ENCODE data around the gene RAPGEF4. TPM values are rescaled to one million over a fixed set of nuclear protein-coding genes. Genes with fewer than 3 reads are reported as not detected.

Gene RAPGEF4
- total and polyA plus RNA-seq, 9 of the 15 experiments (the other 6 are each of a cell fraction or from before 2014, with no cell fraction given) = 0.04 to 0.33 (median 0.13) TPM; not detected in 6

- in situ Hi-C loops (cut with MboI) (no loop called here), intact Hi-C loops (cut with micrococcal nuclease) (no loop called here)
- Histone ChIP-seq H4K20me1 (replicated peaks; ENCODE audit: control insufficient read depth, insufficient read depth, low read length) (0 out of 2 replicates have a peak, but pooled peaks cover 2% of the 10 kb centered on the region), H3K4me2 (ENCODE audit: insufficient read depth, low read length) (no peak overlapping the region), H3K36me3 (ENCODE audit: control insufficient read depth, insufficient read depth, low read length) (no peaks in the 10 kb centered on the region), H2AFZ (ENCODE audit: low read depth, low read length) (no peak overlapping the region), H3K9me3 (replicated peaks; ENCODE audit: control insufficient read depth, insufficient read depth, low read depth, low read length) (no peaks in the 10 kb centered on the region; the same call in 1 of the 2 replicates), H3K4me1 (replicated peaks in 1 of 2; ENCODE audit: control insufficient read depth in 2 of 2, insufficient read depth in 2 of 2, low read length in 2 of 2) (no peaks in the 10 kb centered on the region), H3K9ac (ENCODE audit: insufficient read depth in 1 of 2, low read depth in 2 of 2, low read length in 2 of 2) (no peak overlapping the region), H3K9me1 (ENCODE audit: control insufficient read depth, insufficient read depth, low read length) (no peaks in the 10 kb centered on the region), H3K27ac (ENCODE audit: extremely low read depth, low read depth, low read length) (no peak overlapping the region), H3K79me2 (ENCODE audit: control insufficient read depth, insufficient read depth, low read length) (no peaks in the 10 kb centered on the region), H3K27me3 (ENCODE audit: control insufficient read depth in 2 of 2, insufficient read depth in 2 of 2, low read length in 2 of 2) (peaks cover 0 to 3% of the 10 kb centered on the region in 2 experiments; a peak in 2 of 5 replicates), H3K4me3 (no peak overlapping the region)
- POLR2A ChIA-PET = no interaction called here
- DNase-seq (ENCODE audit: extremely low read depth in 1 of 4, low spot score in 3 of 4) (no peak), ATAC-seq (no peak), FAIRE-seq (no peak)
- 2% methylated on average over 2 of the region's 2 CpGs for WGBS (ENCODE audit: insufficient coverage, low coverage, missing lambda C conversion rate)
- BruUV-seq (replicated peaks) = no TSS peak
- CTCF ChIA-PET (ENCODE audit: low intra/inter-chr PET ratio) = no interaction called here
- TF ChIP-seq ZBTB40 (IDR thresholded peaks at IDR 0.05) = no peak
- no peak for TF ChIP-seq ZBTB40 (CRISPR knock-in tag; IDR thresholded peaks at IDR 0.05)
- TF ChIP-seq NBN (IDR thresholded peaks at IDR 0.05; ENCODE audit: low read depth) = no peak
- TF ChIP-seq ZNF384 (IDR thresholded peaks at IDR 0.05; ENCODE audit: low read depth, low read length) = no peak
- no peak for TF ChIP-seq PATZ1 (CRISPR knock-in tag; IDR thresholded peaks at IDR 0.05; ENCODE audit: borderline replicate concordance)
- no peak for TF ChIP-seq HCFC1 (IDR thresholded peaks at IDR 0.05; ENCODE audit: low read depth, low read length)
- no peak for TF ChIP-seq HINFP (tag; conservative IDR thresholded peaks at IDR 0.05; ENCODE audit: low read depth)
- no peak for TF ChIP-seq HIVEP1 (CRISPR knock-in tag; IDR thresholded peaks at IDR 0.05)
These were observed 98.3 kb downstream of the RAPGEF4 start for GRCh38 chr2:172833898-172834297.

All from K562 (cell line).